ENCODE results near the gene GLRA3.
"Not testable (repeated sequence)": the region's sequence is repeated elsewhere in the genome, so short reads cannot be mapped to it uniquely, and the experiment has no call there.

Gene GLRA3

GRCh38 chr4:174646326-174646725 lies 182.7 kb downstream of the GLRA3 start:
- Mint-ChIP-seq H3K4me3 (no peak overlapping the region), H3K27ac (no peak overlapping the region), H3K4me1 (ENCODE audit: low read depth) (no peaks in the 10 kb centered on the region), H3K9me3 (no peaks in the 10 kb centered on the region), H3K27me3 (ENCODE audit: low read depth) (peaks cover 4% of the 10 kb centered on the region), H3K36me3 (ENCODE audit: low read depth) (no peaks in the 10 kb centered on the region)
- DNase-seq (ENCODE audit: low spot score) = no peak

GRCh38 chr4:174640146-174640545 lies 188.9 kb downstream of the GLRA3 start:
- Mint-ChIP-seq H3K27me3 (ENCODE audit: low read depth) (peaks cover 4% of the 10 kb centered on the region), H3K4me3 (no peak overlapping the region), H3K36me3 (ENCODE audit: low read depth) (no peaks in the 10 kb centered on the region), H3K4me1 (ENCODE audit: low read depth) (no peaks in the 10 kb centered on the region), H3K27ac (no peak overlapping the region), H3K9me3 (no peaks in the 10 kb centered on the region)
- no peak for DNase-seq (ENCODE audit: low spot score)

DNA sequence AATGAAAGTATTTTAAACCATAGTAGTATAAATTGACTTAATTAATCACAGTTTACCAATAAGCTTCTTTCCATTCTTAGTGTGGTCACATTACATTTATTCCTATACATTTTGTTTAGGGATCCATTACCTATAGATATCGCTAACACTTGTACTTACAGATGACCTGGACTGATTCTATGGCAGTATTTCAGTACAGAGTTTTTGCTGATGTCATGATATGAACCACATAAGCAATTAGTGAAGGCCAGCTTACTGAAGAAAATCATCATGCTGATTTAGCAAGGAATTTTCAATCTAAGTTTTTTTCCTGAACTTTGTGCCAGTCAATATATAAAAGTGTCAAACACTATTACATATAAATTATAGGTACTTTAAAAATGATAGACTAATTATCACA lies 193.3 kb downstream of the GLRA3 start:
- Mint-ChIP-seq H3K27me3 (ENCODE audit: low read depth) (no peaks in the 10 kb centered on the region), H3K4me1 (ENCODE audit: low read depth) (peaks cover 4% of the 10 kb centered on the region), H3K27ac (no peak overlapping the region), H3K36me3 (ENCODE audit: low read depth) (no peaks in the 10 kb centered on the region), H3K4me3 (no peak overlapping the region), H3K9me3 (no peaks in the 10 kb centered on the region)
- no peak for DNase-seq (ENCODE audit: low spot score)

GRCh38 chr4:174633399-174633798 lies 195.6 kb downstream of the GLRA3 start:
- Mint-ChIP-seq H3K9me3 (no peaks in the 10 kb centered on the region), H3K4me3 (no peak overlapping the region), H3K27ac (no peak overlapping the region), H3K36me3 (ENCODE audit: low read depth) (no peaks in the 10 kb centered on the region), H3K4me1 (ENCODE audit: low read depth) (peaks cover 4% of the 10 kb centered on the region), H3K27me3 (ENCODE audit: low read depth) (no peaks in the 10 kb centered on the region)
- DNase-seq (ENCODE audit: low spot score) = no peak

- no peak for DNase-seq (ENCODE audit: low spot score)
Observed at GRCh38 chr4:174631901-174632758, 196.9 kb downstream of the GLRA3 start.

GRCh38 chr4:174629907-174630450 lies 199.1 kb downstream of the GLRA3 start:
- not testable (repeated sequence) for H3K4me3 Mint-ChIP-seq; H3K4me1 Mint-ChIP-seq (ENCODE audit: low read depth); H3K9me3 Mint-ChIP-seq; H3K27me3 Mint-ChIP-seq (ENCODE audit: low read depth); DNase-seq (ENCODE audit: low spot score); H3K27ac Mint-ChIP-seq; H3K36me3 Mint-ChIP-seq (ENCODE audit: low read depth)

More at GRCh38 chr4:174631901-174632758, 196.9 kb downstream of the GLRA3 start:
- Mint-ChIP-seq H3K27ac (no peak overlapping the region), H3K9me3 (no peaks in the 10 kb centered on the region), H3K27me3 (ENCODE audit: low read depth) (no peaks in the 10 kb centered on the region), H3K36me3 (ENCODE audit: low read depth) (no peaks in the 10 kb centered on the region), H3K4me3 (no peak overlapping the region), H3K4me1 (ENCODE audit: low read depth) (peaks cover 4% of the 10 kb centered on the region)

GRCh38 chr4:174629265-174629664 lies 199.8 kb downstream of the GLRA3 start:
- Mint-ChIP-seq H3K36me3 (ENCODE audit: low read depth) (no peaks in the 10 kb centered on the region), H3K9me3 (no peaks in the 10 kb centered on the region), H3K4me3 (no peak overlapping the region), H3K4me1 (ENCODE audit: low read depth) (peaks cover 4% of the 10 kb centered on the region), H3K27me3 (ENCODE audit: low read depth) (no peaks in the 10 kb centered on the region), H3K27ac (no peak overlapping the region)
- DNase-seq (ENCODE audit: low spot score) = no peak

DNA sequence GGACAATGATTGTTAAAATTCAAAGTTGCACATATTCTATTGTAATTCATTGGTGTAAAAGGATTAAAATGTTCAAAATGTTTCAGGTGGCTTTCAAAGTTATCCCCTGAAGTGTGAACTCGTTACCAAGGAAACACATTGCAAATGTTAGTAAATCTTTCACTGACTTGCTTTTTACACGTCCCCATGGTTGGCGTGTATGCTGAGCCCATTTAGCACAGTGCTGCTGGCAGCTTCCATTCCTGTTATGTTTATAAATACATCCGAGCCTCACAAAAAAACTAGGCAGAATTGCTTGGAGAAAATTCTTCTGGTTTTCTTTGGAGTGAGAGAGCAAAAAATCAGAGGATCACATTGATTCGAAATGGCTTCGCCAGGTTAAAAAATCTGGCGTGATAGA lies 200.9 kb downstream of the GLRA3 start:
- Mint-ChIP-seq H3K4me3 (no peak overlapping the region), H3K27ac (no peak overlapping the region), H3K4me1 (ENCODE audit: low read depth) (no peaks in the 10 kb centered on the region), H3K9me3 (no peaks in the 10 kb centered on the region), H3K36me3 (ENCODE audit: low read depth) (no peaks in the 10 kb centered on the region), H3K27me3 (ENCODE audit: low read depth) (no peaks in the 10 kb centered on the region)
- DNase-seq (ENCODE audit: low spot score) = no peak

- H3K9me3 Mint-ChIP-seq = no peaks in the 10 kb centered on the region
- no peak for DNase-seq (ENCODE audit: low spot score)
- no peak overlapping the region for H3K27ac Mint-ChIP-seq
- no peak overlapping the region for H3K4me3 Mint-ChIP-seq
- H3K36me3 Mint-ChIP-seq (ENCODE audit: low read depth) = no peaks in the 10 kb centered on the region
- no peaks in the 10 kb centered on the region for H3K4me1 Mint-ChIP-seq (ENCODE audit: low read depth)
- no peaks in the 10 kb centered on the region for H3K27me3 Mint-ChIP-seq (ENCODE audit: low read depth)
Observed at GRCh38 chr4:174627473-174627872, 201.6 kb downstream of the GLRA3 start.

- H3K4me3 Mint-ChIP-seq = no peak overlapping the region
- no peaks in the 10 kb centered on the region for H3K9me3 Mint-ChIP-seq
- H3K4me1 Mint-ChIP-seq (ENCODE audit: low read depth) = no peaks in the 10 kb centered on the region
- no peaks in the 10 kb centered on the region for H3K27me3 Mint-ChIP-seq (ENCODE audit: low read depth)
- no peak overlapping the region for H3K27ac Mint-ChIP-seq
- H3K36me3 Mint-ChIP-seq (ENCODE audit: low read depth) = no peaks in the 10 kb centered on the region
- no peak for DNase-seq (ENCODE audit: low spot score)
Observed at GRCh38 chr4:174626342-174627008, 202.6 kb downstream of the GLRA3 start.

DNA sequence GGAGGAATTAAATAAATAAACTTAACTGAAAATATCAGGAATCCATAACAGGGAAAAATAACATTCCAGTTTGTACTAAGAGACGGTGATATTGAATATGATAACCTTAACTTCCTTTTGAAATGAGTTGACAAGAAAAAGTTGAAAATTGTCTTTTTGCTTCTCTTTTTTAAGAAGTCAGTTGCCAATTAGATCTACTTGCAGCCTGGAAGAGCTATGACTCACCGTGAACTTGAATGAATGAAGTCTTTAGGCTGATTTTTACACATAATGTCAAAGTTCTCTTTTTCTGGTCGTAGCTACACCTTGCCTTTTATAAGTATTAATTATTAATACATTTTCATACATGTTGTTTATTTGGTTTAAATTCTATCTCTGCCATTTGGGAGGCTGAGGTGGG lies 212.4 kb downstream of the GLRA3 start:
- H3K27me3 Mint-ChIP-seq (ENCODE audit: low read depth) = peaks cover 5% of the 10 kb centered on the region
- H3K9me3 Mint-ChIP-seq = peaks cover 6% of the 10 kb centered on the region
- H3K4me1 Mint-ChIP-seq (ENCODE audit: low read depth) = no peaks in the 10 kb centered on the region
- no peak overlapping the region for H3K27ac Mint-ChIP-seq
- no peak overlapping the region for H3K4me3 Mint-ChIP-seq
- DNase-seq (ENCODE audit: low spot score) = no peak
- H3K36me3 Mint-ChIP-seq (ENCODE audit: low read depth) = no peaks in the 10 kb centered on the region

DNA sequence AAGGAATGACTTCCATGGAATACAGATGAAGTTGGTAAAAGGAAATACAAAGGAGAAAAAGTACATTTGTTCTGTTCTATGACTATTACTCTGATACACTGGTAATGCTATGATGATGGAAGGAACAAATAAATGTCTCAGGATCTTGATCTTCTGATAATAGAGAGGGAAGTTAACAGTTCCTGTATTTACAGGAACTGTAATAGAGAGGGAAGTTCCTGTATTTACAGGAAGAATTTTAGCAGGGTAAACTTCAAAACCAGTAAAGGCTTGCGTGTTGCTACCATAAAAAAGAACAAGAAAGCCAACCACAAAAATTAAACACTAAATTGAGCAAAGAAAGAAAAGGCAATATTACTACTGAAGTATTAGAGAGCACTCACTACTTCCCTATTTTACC lies 215.1 kb downstream of the GLRA3 start:
- Mint-ChIP-seq H3K27ac (no peak overlapping the region), H3K4me3 (no peak overlapping the region), H3K36me3 (ENCODE audit: low read depth) (no peaks in the 10 kb centered on the region), H3K27me3 (ENCODE audit: low read depth) (no peaks in the 10 kb centered on the region), H3K9me3 (peaks cover 6% of the 10 kb centered on the region), H3K4me1 (ENCODE audit: low read depth) (no peaks in the 10 kb centered on the region)
- no peak for DNase-seq (ENCODE audit: low spot score)

DNA sequence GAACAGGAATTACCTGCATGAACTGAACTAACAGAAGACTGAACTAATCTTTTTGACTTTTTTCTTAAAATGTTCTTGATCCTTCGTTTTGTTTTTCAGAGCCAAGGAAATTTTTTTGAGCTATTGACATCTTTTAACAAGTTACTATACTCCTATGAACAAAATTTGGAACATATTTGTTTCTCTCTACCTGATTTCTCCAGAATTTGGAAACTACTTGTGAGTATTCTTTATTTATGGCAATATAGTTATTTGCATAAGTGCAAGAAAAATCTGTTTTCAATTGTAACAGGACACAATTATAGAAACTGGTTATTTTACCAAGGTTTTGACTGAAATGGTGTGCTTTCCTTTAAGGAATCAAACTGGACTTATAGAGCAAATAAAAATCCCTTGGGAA lies 217.3 kb downstream of the GLRA3 start:
- Mint-ChIP-seq H3K4me3 (no peak overlapping the region), H3K27ac (no peak overlapping the region), H3K4me1 (ENCODE audit: low read depth) (no peaks in the 10 kb centered on the region), H3K9me3 (peaks cover 6% of the 10 kb centered on the region), H3K27me3 (ENCODE audit: low read depth) (no peaks in the 10 kb centered on the region), H3K36me3 (ENCODE audit: low read depth) (no peaks in the 10 kb centered on the region)
- DNase-seq (ENCODE audit: low spot score) = no peak

GRCh38 chr4:174607792-174608191 lies 221.3 kb downstream of the GLRA3 start:
- H3K4me1 Mint-ChIP-seq (ENCODE audit: low read depth) = no peaks in the 10 kb centered on the region
- H3K4me3 Mint-ChIP-seq = no peak overlapping the region
- no peak for DNase-seq (ENCODE audit: low spot score)
- H3K36me3 Mint-ChIP-seq (ENCODE audit: low read depth) = no peaks in the 10 kb centered on the region
- H3K9me3 Mint-ChIP-seq = peaks cover 5% of the 10 kb centered on the region
- H3K27ac Mint-ChIP-seq = no peak overlapping the region
- no peaks in the 10 kb centered on the region for H3K27me3 Mint-ChIP-seq (ENCODE audit: low read depth)

Measured in T-helper 2 cell treated with Interferon-gamma antibody and Interleukin-4, amounts not matched to agents 5 μg/mL and 100 μg/mL, for 36 hours (primary cell).